ENCODE data around the gene MOGAT3. TPM values are rescaled to one million over a fixed set of nuclear protein-coding genes. Genes with fewer than 3 reads are reported as not detected.

The MOGAT3 gene
- polyA plus RNA-seq, 3 donors = 0.83 to 1.7 (median 0.90) TPM

DNA sequence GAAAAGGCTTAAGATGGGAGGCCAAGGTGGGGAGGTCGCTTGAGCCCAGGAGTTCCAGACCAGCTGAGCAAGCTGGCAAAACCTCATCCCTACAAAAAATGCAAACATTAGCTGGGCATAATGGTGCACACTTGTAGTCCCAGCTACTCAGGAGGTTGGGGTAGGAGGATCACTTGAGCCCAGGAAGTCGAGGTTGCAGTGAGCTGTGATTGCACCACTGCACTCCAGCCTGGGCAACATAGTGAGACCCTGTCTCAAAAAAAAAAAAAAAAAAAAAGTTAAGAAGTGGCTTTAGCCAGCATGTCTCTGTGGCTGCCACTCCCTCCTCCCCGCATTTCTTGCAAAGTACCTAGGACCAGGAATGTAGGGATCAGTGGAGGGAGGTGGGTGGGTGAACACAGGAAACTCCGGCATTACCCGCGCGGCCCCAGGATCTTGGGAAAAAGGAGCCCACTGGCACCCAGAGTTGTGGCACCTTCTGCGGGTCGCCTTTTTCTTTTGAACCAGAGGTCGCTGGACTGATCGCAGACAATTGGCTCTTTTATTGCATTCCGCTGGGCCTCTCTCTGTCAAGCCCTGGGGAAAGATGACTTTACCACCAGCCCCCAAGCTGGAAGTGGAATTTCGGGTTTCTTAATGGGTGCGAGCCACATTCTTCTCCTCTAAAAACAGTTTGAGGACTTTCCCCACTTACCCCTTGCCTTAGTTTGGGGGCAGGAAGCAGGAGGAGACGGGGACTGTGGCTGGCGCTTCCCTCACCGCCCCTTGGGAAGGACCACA lies 39.0 kb downstream of the MOGAT3 start:
- DNase-seq = no peak

DNA sequence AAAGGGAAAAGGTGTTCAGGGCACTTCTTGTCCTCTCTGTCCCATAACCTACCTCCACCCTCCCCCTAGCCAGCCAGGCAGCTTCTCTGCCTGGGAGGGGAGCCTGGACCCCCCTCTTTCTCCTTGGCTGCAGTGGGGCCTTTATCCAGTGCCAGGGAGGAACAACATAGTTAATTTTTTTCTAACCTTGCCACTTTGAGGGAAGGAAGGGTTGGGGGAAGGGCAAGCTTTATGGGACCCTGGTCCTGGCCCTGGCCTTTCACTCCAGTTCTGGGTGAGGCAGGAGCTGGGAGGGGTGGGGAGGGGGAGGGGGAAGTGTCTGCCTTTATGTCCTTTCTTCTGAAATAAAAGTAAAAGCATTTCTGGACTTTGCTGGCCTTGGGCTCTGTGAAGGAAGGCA lies 39.9 kb downstream of the MOGAT3 start:
- no peak for DNase-seq

DNA sequence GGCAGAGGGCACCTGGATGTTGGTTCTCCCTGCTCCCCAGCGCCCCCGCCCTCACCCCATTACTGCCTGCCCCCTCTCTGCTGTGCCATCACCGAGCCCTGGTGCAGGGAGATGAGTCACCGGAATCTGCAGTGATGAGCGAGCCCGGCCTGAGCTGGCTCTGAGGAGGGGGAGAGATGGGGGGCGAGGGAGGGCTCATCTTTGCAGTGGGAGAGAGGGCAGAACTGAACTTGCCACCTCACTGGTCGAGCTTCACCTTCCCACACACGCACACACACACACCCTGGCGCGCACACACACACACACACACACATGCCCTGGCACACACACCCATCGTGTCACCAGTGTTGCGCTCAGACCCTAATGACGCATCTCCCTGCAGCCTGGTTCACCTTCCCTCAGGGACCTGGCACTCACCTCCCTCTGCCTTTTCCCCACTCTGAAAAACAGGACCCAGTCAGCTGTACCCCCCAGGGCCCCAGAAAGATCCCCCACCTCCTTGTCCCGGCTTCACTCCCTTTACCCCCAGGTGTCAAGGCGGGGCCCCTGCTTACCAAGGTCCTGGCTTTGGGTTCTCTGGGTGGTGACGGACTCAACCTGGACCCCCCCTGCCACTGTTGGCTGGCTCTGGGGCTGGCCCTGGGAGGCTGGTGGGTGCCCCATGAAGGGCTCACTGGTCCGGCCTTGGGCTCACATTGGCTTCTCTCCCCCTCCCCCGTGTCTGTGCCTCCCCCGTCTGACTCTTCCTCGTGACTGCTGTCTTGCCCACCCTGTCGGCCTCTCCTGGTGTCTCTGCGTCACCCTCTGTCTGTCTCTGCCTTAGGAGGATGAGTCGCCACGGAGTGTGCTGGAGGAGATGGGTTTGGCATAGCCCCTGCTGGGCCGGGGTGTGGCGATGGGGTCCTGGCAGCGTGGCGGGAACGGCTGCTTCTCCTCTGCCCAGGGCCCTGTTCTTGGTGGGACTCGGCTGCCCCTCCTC lies 40.9 kb downstream of the MOGAT3 start:
- no peak for DNase-seq

DNA sequence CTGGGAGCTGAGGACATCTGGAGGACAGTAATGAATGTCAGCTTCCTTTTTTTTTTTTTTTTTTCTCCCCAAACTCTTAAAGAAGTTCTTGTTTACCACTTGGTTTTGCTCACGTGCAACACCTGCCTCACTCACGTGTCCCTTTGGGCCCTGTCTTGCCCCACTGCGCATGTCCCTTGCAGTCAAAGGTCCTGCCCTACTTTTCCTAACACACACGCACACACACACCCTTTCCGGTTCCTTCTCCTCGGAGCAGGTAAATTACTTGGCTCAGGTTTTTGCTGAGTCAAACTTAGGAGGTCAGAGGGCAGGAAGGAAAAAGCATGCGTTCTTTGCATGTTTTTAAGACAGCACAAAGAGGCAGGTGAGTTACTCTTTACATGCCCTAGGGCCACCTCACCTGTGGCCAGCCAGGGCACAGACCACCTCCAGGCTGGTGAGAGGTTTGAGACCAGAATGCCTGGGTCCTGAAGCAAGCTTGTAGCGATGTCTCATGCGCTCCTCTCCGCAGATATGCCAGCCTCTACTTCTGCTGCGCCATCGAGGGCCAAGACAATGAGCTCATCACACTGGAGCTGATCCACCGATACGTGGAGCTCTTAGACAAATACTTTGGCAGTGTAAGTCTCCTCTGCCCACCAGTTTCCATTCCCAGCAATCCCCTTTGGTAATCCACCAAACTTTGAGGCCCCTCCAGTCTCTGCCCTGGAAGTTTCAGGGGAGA lies 43.8 kb downstream of the MOGAT3 start:
- no peak for DNase-seq

DNA sequence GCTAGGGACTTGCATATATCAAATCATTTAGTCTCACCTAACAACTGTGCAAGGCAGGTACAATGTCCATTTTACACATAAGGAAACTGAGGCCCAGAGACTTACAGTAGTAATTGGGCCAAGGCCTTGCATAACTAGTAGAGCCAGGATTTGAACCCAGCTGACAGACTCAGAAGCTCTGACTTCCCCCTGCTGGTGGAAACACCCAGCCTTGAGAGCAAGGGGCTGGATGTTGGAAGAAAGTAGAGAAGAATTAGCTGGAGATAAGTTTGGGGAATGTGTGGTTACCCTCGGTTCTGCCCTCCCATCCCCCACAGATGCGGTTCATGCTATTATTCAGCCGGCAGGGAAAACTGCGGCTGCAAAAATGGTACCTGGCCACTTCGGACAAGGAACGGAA lies 44.6 kb downstream of the MOGAT3 start:
- DNase-seq = no peak

DNA sequence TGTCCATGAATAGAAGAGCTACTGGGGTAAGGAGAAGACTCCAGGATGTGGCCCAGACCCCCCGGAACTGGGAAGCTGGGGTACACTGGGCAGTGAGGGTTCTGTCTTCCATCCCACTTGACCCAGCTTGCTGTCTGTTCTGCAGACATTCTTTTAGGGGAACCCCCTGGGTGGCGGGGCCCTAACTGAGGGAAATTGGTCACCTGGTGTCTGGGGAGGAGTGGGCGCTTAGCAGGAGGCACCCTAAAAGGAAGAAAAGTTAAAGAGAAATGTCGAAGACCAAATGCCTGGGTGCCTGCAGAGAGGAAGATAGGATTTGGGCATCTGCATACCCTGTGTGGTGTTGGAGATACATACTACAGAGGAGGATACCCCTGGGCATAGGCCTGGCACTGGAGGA lies 45.5 kb downstream of the MOGAT3 start:
- no peak for DNase-seq

DNA sequence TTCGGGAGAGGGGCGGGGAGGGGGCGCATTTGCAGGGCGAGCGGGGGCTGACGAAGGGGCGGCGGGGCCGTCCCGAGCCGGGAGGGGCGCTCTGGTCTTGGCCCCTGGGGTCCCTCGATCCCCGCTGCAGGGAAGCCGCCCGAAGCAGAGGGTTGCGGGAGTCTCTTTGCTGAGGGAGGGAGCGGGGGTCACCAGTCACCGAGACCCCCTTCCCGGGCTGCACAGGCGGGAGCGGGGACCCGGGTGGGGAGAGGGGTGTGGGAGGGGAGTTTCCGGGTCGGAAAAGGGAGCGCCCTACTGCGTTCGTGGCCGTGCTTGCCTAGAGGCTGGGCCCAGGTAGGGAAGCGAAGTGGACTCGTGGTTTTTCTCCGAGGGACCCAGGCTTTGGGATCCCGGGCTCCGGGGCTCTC lies 46.1 kb downstream of the MOGAT3 start:
- no peak for DNase-seq

DNA sequence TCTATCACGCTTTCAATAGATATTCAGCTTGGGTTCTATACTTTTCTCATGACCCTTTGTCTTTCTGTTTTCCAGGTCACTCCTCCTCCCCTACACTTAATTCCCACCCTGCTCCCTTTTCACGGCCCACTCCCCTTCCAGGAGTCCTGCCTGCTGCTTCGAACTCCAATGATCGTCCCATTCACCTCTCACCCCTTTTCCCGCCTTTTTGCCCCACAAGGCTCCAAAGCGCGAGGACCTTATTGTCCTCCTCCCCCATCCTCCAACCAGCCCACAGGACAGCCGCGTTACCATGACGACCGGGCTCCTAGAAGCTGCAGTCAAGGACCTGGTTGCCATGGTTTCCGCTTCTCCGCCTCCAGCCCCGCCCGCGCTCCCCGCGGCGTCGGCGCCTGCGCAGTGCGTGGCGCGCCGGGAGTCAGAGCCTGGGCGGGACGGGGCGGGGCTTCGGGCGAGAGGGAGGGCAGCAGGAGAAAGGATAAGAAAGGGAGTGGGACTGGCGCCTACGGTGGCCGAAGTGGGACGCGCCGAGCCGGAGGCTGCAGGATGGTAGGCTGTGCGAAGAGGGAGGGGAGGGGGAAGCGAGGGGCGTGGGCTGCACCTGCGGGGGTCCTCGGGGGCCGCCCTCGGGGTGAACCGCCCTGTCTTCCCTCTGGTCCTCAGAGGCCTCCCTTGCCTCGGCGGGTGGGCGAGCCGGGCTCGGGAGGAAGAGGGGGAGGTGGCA lies 46.7 kb downstream of the MOGAT3 start, which contains the start of gene AP1S1:
TSS of gene AP1S1 (plus strand) at position 508 of the 724 bp plus-strand sequence. CDS start at position 547, 39 bp downstream.
- peak; percentile 96 for DNase-seq

DNA sequence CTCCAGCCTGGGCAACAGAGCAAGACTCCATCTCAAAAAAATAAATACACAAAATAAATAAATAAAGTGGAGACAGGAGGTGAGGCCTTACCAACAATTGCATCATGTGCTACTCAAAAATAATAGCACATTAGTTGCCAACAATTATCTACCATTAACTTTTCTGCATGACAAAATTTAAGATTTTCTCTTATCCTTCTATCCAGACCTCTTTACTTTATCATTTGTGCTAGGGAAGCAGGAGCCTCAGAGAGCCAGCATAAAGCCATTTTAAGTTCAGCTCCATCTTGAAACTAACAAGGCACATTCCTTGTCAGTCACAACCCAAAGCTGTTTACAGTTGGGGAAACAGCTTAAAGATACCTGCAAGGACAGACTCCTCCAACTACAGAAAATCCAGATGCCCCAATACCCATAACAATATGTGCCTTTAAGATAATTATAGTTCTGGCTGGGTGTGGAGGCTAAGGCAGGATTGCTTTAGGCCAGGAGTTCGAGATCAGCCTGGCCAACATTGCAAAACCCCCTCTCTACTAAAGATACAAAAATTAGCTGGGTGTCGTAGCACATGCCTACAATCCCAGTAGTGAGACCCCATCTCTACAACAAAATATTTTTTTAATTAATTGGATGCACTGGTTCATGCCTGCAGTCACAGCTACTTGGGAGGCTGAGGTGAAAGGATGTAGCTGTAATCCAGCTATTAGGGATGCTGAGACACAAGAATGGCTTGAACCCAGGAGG lies 48.8 kb downstream of the MOGAT3 start:
- no peak for DNase-seq

Other genes with a start within 250 kb of the MOGAT3 start
- under 1 TPM; 0.01 to 0.38 (median 0.06) TPM for gene MUC12, start 231.5 kb downstream of the MOGAT3 start, polyA plus RNA-seq (ENCODE audit: insufficient read length in 3 of 3)
- gene MUC17, start 181.0 kb downstream of the MOGAT3 start, polyA plus RNA-seq (ENCODE audit: insufficient read length in 3 of 3) = not detected
- gene TRIM56, start 115.6 kb downstream of the MOGAT3 start, polyA plus RNA-seq (ENCODE audit: insufficient read length in 3 of 3) = 10 to 100 TPM; 14.5 to 23.2 (median 21.9) TPM
- gene SERPINE1, start 73.9 kb downstream of the MOGAT3 start, polyA plus RNA-seq (ENCODE audit: insufficient read length in 3 of 3) = 1 to 10 TPM in 2 of 3 donors, under 1 TPM in 1; 0.86 to 1.3 (median 1.2) TPM
- gene AP1S1, start 46.6 kb downstream of the MOGAT3 start, polyA plus RNA-seq (ENCODE audit: insufficient read length in 3 of 3) = 10 to 100 TPM; 72.6 to 81.6 (median 73.3) TPM
- under 1 TPM; 0.21 to 0.36 (median 0.28) TPM for gene VGF, start 35.5 kb downstream of the MOGAT3 start, polyA plus RNA-seq (ENCODE audit: insufficient read length in 3 of 3)
- under 1 TPM in 1 of 3 donors, not detected in 2; 0.25 TPM for gene NAT16, start 20.7 kb downstream of the MOGAT3 start, polyA plus RNA-seq (ENCODE audit: insufficient read length in 3 of 3)
- gene PLOD3, start 16.5 kb upstream of the MOGAT3 start, polyA plus RNA-seq (ENCODE audit: insufficient read length in 3 of 3) = 10 to 100 TPM; 46.3 to 50.3 (median 50.1) TPM
- gene ZNHIT1, start 17.1 kb upstream of the MOGAT3 start, polyA plus RNA-seq (ENCODE audit: insufficient read length in 3 of 3) = 10 to 100 TPM; 68.9 to 76.4 (median 72.0) TPM
- gene CLDN15, start 36.8 kb upstream of the MOGAT3 start, polyA plus RNA-seq (ENCODE audit: insufficient read length in 3 of 3) = 10 to 100 TPM; 11.1 to 16.0 (median 14.7) TPM
- gene FIS1, start 44.0 kb upstream of the MOGAT3 start, polyA plus RNA-seq (ENCODE audit: insufficient read length in 3 of 3) = 100 to 1,000 TPM; 160 to 176 (median 165) TPM
- gene IFT22, start 120.8 kb upstream of the MOGAT3 start, polyA plus RNA-seq (ENCODE audit: insufficient read length in 3 of 3) = 10 to 100 TPM; 72.0 to 73.8 (median 73.4) TPM
- gene COL26A1, start 161.8 kb upstream of the MOGAT3 start, polyA plus RNA-seq (ENCODE audit: insufficient read length in 3 of 3) = 10 to 100 TPM; 28.5 to 35.3 (median 34.3) TPM